IMR-90 (cell line): ENCODE data around the gene STARD7. TPM values are rescaled to one million over a fixed set of nuclear protein-coding genes. Genes with fewer than 3 reads are reported as not detected.
"Not testable (repeated sequence)": the region's sequence is repeated elsewhere in the genome, so short reads cannot be mapped to it uniquely, and the experiment has no call there.

Experiments used
- ATAC-seq: fragments of 200-7000 bp; cut with Tn5 transposase; 2 replicates; pipeline ENCODE4 v1.9.1; 2020; ENCODE audit warnings: low read depth, mild to moderate bottlenecking, moderate library complexity
- BruUV-seq: library from RNA; stranded (reverse); fragments of 400-500 nt; replicated peaks from 2 replicates; lab custom pipeline; 2021; lab: Mats Ljungman, UMichigan
- CTCF ChIA-PET: fragments of 300-600 bp; formaldehyde crosslinking; extraction: SDS; loops from one replicate; lab custom pipeline; 2021; ENCODE audit warnings: antibody characterized with exemption; lab: Yijun Ruan, JAX
- POLR2A ChIA-PET: fragments of 300-600 bp; sonication (Branson Sonifier 250); formaldehyde crosslinking; loops from one replicate; lab custom pipeline; 2022; ENCODE audit warnings: antibody characterized with exemption; ENCODE audit not compliant: unreplicated experiment; lab: Charles Lee
- DNase-seq: peaks from one replicate; pipeline ENCODE4 v3.0.0; 2013
- H2AFZ ChIP-seq: replicated peaks from 2 replicates; pipeline ENCODE3; 2013; ENCODE audit warnings: low read length, mild to moderate bottlenecking; ENCODE audit not compliant: poor library complexity
- H2AK5ac ChIP-seq: 2 replicates; pipeline ENCODE4 v1.6.1; 2013; ENCODE audit warnings: low read depth, low read length, inconsistent platforms
- H2AK9ac ChIP-seq: replicated peaks from 2 replicates; pipeline ENCODE3; 2013; ENCODE audit warnings: mild to moderate bottlenecking, low read depth, low read length, moderate library complexity; ENCODE audit not compliant: poor library complexity
- H2BK120ac ChIP-seq: 2 replicates; pipeline ENCODE4 v1.6.1; 2013; ENCODE audit warnings: low read depth, low read length, inconsistent platforms
- H2BK15ac ChIP-seq: 3 replicates; pipeline ENCODE4 v1.6.1; 2013; ENCODE audit warnings: low read depth, low read length, inconsistent platforms
- H2BK20ac ChIP-seq: 2 replicates; pipeline ENCODE4 v1.6.1; 2013; ENCODE audit warnings: low read depth, mild to moderate bottlenecking, inconsistent platforms, low read length, moderate library complexity
- H2BK5ac ChIP-seq: 2 replicates; pipeline ENCODE4 v1.6.1; 2013; ENCODE audit warnings: mild to moderate bottlenecking, low read depth, low read length, inconsistent platforms; ENCODE audit not compliant: poor library complexity, severe bottlenecking
- H3K14ac ChIP-seq: replicated peaks from 2 replicates; pipeline ENCODE4 v1.6.1; 2013; ENCODE audit warnings: low read depth, low read length, inconsistent platforms
- H3K18ac ChIP-seq: 2 replicates; pipeline ENCODE4 v1.6.1; 2013; ENCODE audit warnings: low read depth, low read length, control low read depth
- H3K23ac ChIP-seq: 2 replicates; pipeline ENCODE4 v1.6.1; 2013; ENCODE audit warnings: low read depth, low read length, inconsistent platforms
- H3K27ac ChIP-seq: 2 replicates; pipeline ENCODE4 v1.5.1; 2013; ENCODE audit warnings: mild to moderate bottlenecking, control low read depth, low read length; ENCODE audit not compliant: insufficient read depth
- H3K27me3 ChIP-seq: 2 replicates; pipeline ENCODE4 v1.6.1; 2013; ENCODE audit warnings: low read length; ENCODE audit not compliant: control insufficient read depth, insufficient read depth
- H3K36me3 ChIP-seq: 2 replicates; pipeline ENCODE4 v1.6.1; 2013; ENCODE audit warnings: low read length, mixed read lengths; ENCODE audit not compliant: control insufficient read depth, insufficient read depth
- H3K4ac ChIP-seq: 2 replicates; pipeline ENCODE4 v1.6.1; 2013; ENCODE audit warnings: low read depth, low read length, inconsistent platforms
- H3K4me1 ChIP-seq: 2 replicates; pipeline ENCODE4 v1.6.1; 2013; ENCODE audit warnings: low read length, mixed read lengths; ENCODE audit not compliant: control insufficient read depth, insufficient read depth
- H3K4me2 ChIP-seq: 2 replicates; pipeline ENCODE4 v1.6.1; 2013; ENCODE audit warnings: low read depth, mild to moderate bottlenecking, control low read depth, low read length, moderate library complexity
- H3K4me3 ChIP-seq: 2 replicates; pipeline ENCODE4 v1.5.1; 2013; ENCODE audit warnings: low read depth, mild to moderate bottlenecking, control low read depth, low read length, moderate library complexity; ENCODE audit not compliant: insufficient read depth
- H3K56ac ChIP-seq: 2 replicates; pipeline ENCODE4 v1.6.1; 2013; ENCODE audit warnings: low read length, inconsistent platforms; ENCODE audit not compliant: insufficient read depth; ENCODE audit errors: extremely low read depth
- H3K79me1 ChIP-seq, 2 experiments: 2 replicates each; pipeline ENCODE4 v1.6.1; 2013; ENCODE audit warnings: low read length in 2 of 2, inconsistent platforms in 1 of 2, low read depth in 1 of 2
- H3K9ac ChIP-seq: 2 replicates; pipeline ENCODE4 v1.6.1; 2013; ENCODE audit warnings: low read depth, low read length, control low read depth
- H3K9me1 ChIP-seq: 2 replicates; pipeline ENCODE4 v1.6.1; 2013; ENCODE audit warnings: low read length, inconsistent platforms; ENCODE audit not compliant: insufficient read depth
- H3K9me3 ChIP-seq: 2 replicates; pipeline ENCODE4 v1.6.1; 2013; ENCODE audit warnings: low read length; ENCODE audit not compliant: control insufficient read depth, insufficient read depth
- H4K20me1 ChIP-seq: 2 replicates; pipeline ENCODE4 v1.6.1; 2013; ENCODE audit warnings: low read length, inconsistent platforms; ENCODE audit not compliant: insufficient read depth
- H4K5ac ChIP-seq: 2 replicates; pipeline ENCODE4 v1.6.1; 2013; ENCODE audit warnings: mild to moderate bottlenecking, low read depth, low read length, control low read depth
- H4K8ac ChIP-seq, 2 experiments: 2 replicates each; pipeline ENCODE4 v1.6.1; 2013; ENCODE audit warnings: low read depth in 2 of 2, low read length in 2 of 2, control low read depth in 1 of 2, inconsistent platforms in 1 of 2
- H4K91ac ChIP-seq: 2 replicates; pipeline ENCODE4 v1.6.1; 2013; ENCODE audit warnings: low read depth, low read length, inconsistent platforms; ENCODE audit not compliant: insufficient read depth
- WGBS, 2 experiments: methylation state at CpG; one replicate each; pipeline versions ENCODE4 v1.1.5 to v1.1.7; 2013; ENCODE audit warnings: missing lambda C conversion rate in 2 of 2; ENCODE audit not compliant: insufficient read length in 1 of 2; ENCODE audit errors: extremely low coverage in 2 of 2; 5-methylcytosine and 5-hydroxymethylcytosine counted together
- dilution Hi-C: fragments of 300-500 bp; cut with HindIII; formaldehyde crosslinking; loops from one replicate; pipeline ENCODE4 v1.14.3; 2018; ENCODE audit warnings: low sequenced_read_pairs; ENCODE audit not compliant: unreplicated experiment
- in situ Hi-C: fragments of 300-500 bp; cut with MboI; formaldehyde crosslinking; loops from 3 replicates; pipeline ENCODE4 v1.14.3; 2019; ENCODE audit warnings: low sequenced_read_pairs, inconsistent platforms, mixed read lengths
- intact Hi-C: fragments of 100-400 bp; cut with micrococcal nuclease; formaldehyde crosslinking; loops from 2 replicates; pipeline ENCODE4 v1.10.0; 2022
- polyA plus RNA-seq, 3 experiments: library from polyadenylated mRNA; depleted of rRNA; stranded (reverse); fragments of >200 nt; gene quantifications; 2 replicates each; pipeline ENCODE4 v1.2.3, GENCODE V29; 2012; ENCODE audit warnings: low replicate concordance in 1 of 3
- total RNA-seq: library from RNA; depleted of rRNA; stranded (reverse); fragments of >200 nt; gene quantifications from 2 replicates; pipeline ENCODE4 v1.2.3, GENCODE V29; 2012

Gene STARD7
- total and polyA plus RNA-seq, 2 of the 4 experiments (the other 2 are of a cell fraction) = 61.7 to 138 TPM

- H4K8ac ChIP-seq, POLR2A ChIA-PET, H4K5ac ChIP-seq, H3K27ac ChIP-seq, H2AFZ ChIP-seq, H3K79me1 ChIP-seq, H2BK120ac ChIP-seq, intact Hi-C loops, H3K27me3 ChIP-seq, H4K91ac ChIP-seq, H2BK5ac ChIP-seq, H3K4me1 ChIP-seq, H3K36me3 ChIP-seq, dilution Hi-C loops, H3K18ac ChIP-seq, BruUV-seq, H3K14ac ChIP-seq, DNase-seq, H3K23ac ChIP-seq, H2BK15ac ChIP-seq, H3K9me1 ChIP-seq, H2BK20ac ChIP-seq, H3K56ac ChIP-seq, H3K4me3 ChIP-seq, H3K4me2 ChIP-seq, H2AK9ac ChIP-seq, H3K4ac ChIP-seq, H3K9ac ChIP-seq, in situ Hi-C loops, ATAC-seq, H4K20me1 ChIP-seq, CTCF ChIA-PET, H3K9me3 ChIP-seq, H2AK5ac ChIP-seq: not testable (repeated sequence)
- WGBS, 2 experiments = no CpG with 5 or more reads among the region's 1 CpG
These were observed 12.5 kb upstream of the STARD7 start for GRCh38 chr2:96221106-96221505.

- CTCF ChIA-PET, H3K79me1 ChIP-seq, H2BK5ac ChIP-seq, BruUV-seq, intact Hi-C loops, H3K9me3 ChIP-seq, H4K20me1 ChIP-seq, H4K91ac ChIP-seq, ATAC-seq, H3K14ac ChIP-seq, H2BK20ac ChIP-seq, H4K5ac ChIP-seq, H2AK5ac ChIP-seq, H3K18ac ChIP-seq, H3K9ac ChIP-seq, H3K27me3 ChIP-seq, H3K9me1 ChIP-seq, H4K8ac ChIP-seq, POLR2A ChIA-PET, H2BK120ac ChIP-seq, H2BK15ac ChIP-seq, in situ Hi-C loops, H2AK9ac ChIP-seq, H2AFZ ChIP-seq, H3K27ac ChIP-seq, H3K4me1 ChIP-seq, H3K4me3 ChIP-seq, DNase-seq, H3K56ac ChIP-seq, H3K36me3 ChIP-seq, dilution Hi-C loops, H3K4me2 ChIP-seq, H3K23ac ChIP-seq, H3K4ac ChIP-seq: not testable (repeated sequence)
- WGBS, 2 experiments = 100% methylated on average over 2 of the region's 4 CpGs; no CpG with 5 or more reads in 1 of the 2 experiments
These were observed 11.3 kb upstream of the STARD7 start for GRCh38 chr2:96219959-96220358.
